Hepatocyte (in vitro differentiated cells): ENCODE data around the gene SUGCT. TPM values are rescaled to one million over a fixed set of nuclear protein-coding genes. Genes with fewer than 3 reads are reported as not detected.

Experiments
- DNase-seq: peaks from one replicate; pipeline ENCODE4 v3.0.0-alpha.2; 2016; ENCODE audit warnings: low spot score
- H2AFZ ChIP-seq: fragments of 200-600 bp; sonication (generic); 2 replicates; pipeline ENCODE4 v1.6.0; 2016; ENCODE audit warnings: antibody characterized with exemption, mild to moderate bottlenecking
- H3K27ac ChIP-seq: fragments of 200-600 bp; sonication (generic); 2 replicates; pipeline ENCODE4 v1.5.1; 2016; ENCODE audit warnings: mild to moderate bottlenecking
- H3K27me3 ChIP-seq: fragments of 200-600 bp; sonication (generic); 2 replicates; pipeline ENCODE4 v1.6.1; 2016
- H3K36me3 ChIP-seq: fragments of 200-600 bp; sonication (generic); replicated peaks from 2 replicates; pipeline ENCODE4 v1.5.1; 2016; ENCODE audit warnings: low read depth; ENCODE audit not compliant: insufficient read depth
- H3K4me1 ChIP-seq: fragments of 200-600 bp; sonication (generic); 2 replicates; pipeline ENCODE4 v1.5.1; 2016; ENCODE audit warnings: mild to moderate bottlenecking, moderate library complexity; ENCODE audit not compliant: insufficient read depth
- H3K4me2 ChIP-seq: fragments of 200-600 bp; sonication (generic); 2 replicates; pipeline ENCODE4 v1.6.0; 2016
- H3K4me3 ChIP-seq: fragments of 200-600 bp; sonication (generic); 2 replicates; pipeline ENCODE4 v1.5.1; 2016; ENCODE audit warnings: mild to moderate bottlenecking
- H3K79me2 ChIP-seq: fragments of 200-600 bp; sonication (generic); 2 replicates; pipeline ENCODE4 v1.6.0; 2017; ENCODE audit warnings: mild to moderate bottlenecking
- H3K9me2 ChIP-seq: fragments of 200-600 bp; sonication (generic); replicated peaks from 2 replicates; pipeline ENCODE4 v1.6.0; 2017; ENCODE audit warnings: mild to moderate bottlenecking; ENCODE audit not compliant: insufficient read depth
- H3K9me3 ChIP-seq: fragments of 200-600 bp; sonication (generic); 2 replicates; pipeline ENCODE4 v1.5.1; 2016; ENCODE audit warnings: low read depth, mild to moderate bottlenecking
- H4K20me1 ChIP-seq: fragments of 200-600 bp; sonication (generic); 2 replicates; pipeline ENCODE4 v1.6.0; 2016; ENCODE audit warnings: mild to moderate bottlenecking; ENCODE audit not compliant: insufficient read depth, poor library complexity, severe bottlenecking
- CTCF ChIP-seq: fragments of 200-600 bp; sonication (generic); IDR thresholded peaks from 2 replicates; pipeline ENCODE4 v1.5.1; 2016; ENCODE audit warnings: antibody characterized with exemption, mild to moderate bottlenecking; ENCODE audit not compliant: poor library complexity
- EZH2 ChIP-seq: fragments of 200-600 bp; sonication (generic); IDR thresholded peaks from 2 replicates; pipeline ENCODE4 v1.6.1; 2016; ENCODE audit warnings: antibody characterized with exemption, mild to moderate bottlenecking, borderline replicate concordance
- EZH2phosphoT487 ChIP-seq: fragments of 200-600 bp; sonication (generic); IDR thresholded peaks from one replicate; pipeline ENCODE4 v1.6.1; 2018; ENCODE audit warnings: antibody characterized with exemption, mild to moderate bottlenecking, low read depth, moderate library complexity; ENCODE audit not compliant: unreplicated experiment, severe bottlenecking
- WGBS: methylation state at CpG from one replicate; pipeline ENCODE4 v1.1.6; 2016; ENCODE audit warnings: low lambda C conversion rate; ENCODE audit errors: missing lambda C conversion rate; 5-methylcytosine and 5-hydroxymethylcytosine counted together
- polyA plus RNA-seq: library from polyadenylated mRNA; unstranded; fragments of >200 nt; fragmentation: Nextera tagmentation; extraction: Ambion mirVana; gene quantifications from 2 replicates; pipeline ENCODE4 v1.2.1, GENCODE V29; 2016
- total RNA-seq: library from RNA; depleted of rRNA; stranded (reverse); fragments of >200 nt; gene quantifications from 2 replicates; pipeline ENCODE4 v1.2.3, GENCODE V29; 2014

Gene SUGCT
- total and polyA plus RNA-seq, 2 experiments from 2014 or later: 5.1 to 12.0 TPM

- TF ChIP-seq EZH2phosphoT487 (no peak), CTCF (no peak), EZH2 (no peak)
- Histone ChIP-seq H3K27me3 (no peaks in the 10 kb centered on the region), H3K4me2 (no peak overlapping the region), H2AFZ (no peak overlapping the region), H3K4me1 (peaks cover 3% of the 10 kb centered on the region), H3K4me3 (no peak overlapping the region), H3K9me3 (no peaks in the 10 kb centered on the region), H3K79me2 (no peaks in the 10 kb centered on the region), H3K36me3 (no peaks in the 10 kb centered on the region), H4K20me1 (no peaks in the 10 kb centered on the region), H3K27ac (no peak overlapping the region), H3K9me2 (no peaks in the 10 kb centered on the region)
- DNase-seq: no peak
Observed at GRCh38 chr7:40882071-40882658, 747.4 kb downstream of the SUGCT start.

GRCh38 chr7:40883826-40884225, 749.0 kb downstream of the SUGCT start:
- Histone ChIP-seq H3K36me3 (no peaks in the 10 kb centered on the region), H3K79me2 (no peaks in the 10 kb centered on the region), H3K4me3 (no peak overlapping the region), H3K4me2 (no peak overlapping the region), H3K9me3 (no peaks in the 10 kb centered on the region), H3K4me1 (peaks cover 3% of the 10 kb centered on the region), H3K27me3 (no peaks in the 10 kb centered on the region), H3K27ac (no peak overlapping the region), H3K9me2 (no peaks in the 10 kb centered on the region), H2AFZ (no peak overlapping the region), H4K20me1 (no peaks in the 10 kb centered on the region)
- DNase-seq: no peak
- no peak for TF ChIP-seq EZH2phosphoT487
- no peak for TF ChIP-seq CTCF
- TF ChIP-seq EZH2: no peak

GRCh38 chr7:40884241-40884640, 749.4 kb downstream of the SUGCT start:
- Histone ChIP-seq H3K79me2 (no peaks in the 10 kb centered on the region), H3K36me3 (no peaks in the 10 kb centered on the region), H3K27ac (no peak overlapping the region), H4K20me1 (no peaks in the 10 kb centered on the region), H3K4me2 (no peak overlapping the region), H3K4me3 (no peak overlapping the region), H3K4me1 (peaks cover 3% of the 10 kb centered on the region), H3K9me3 (no peaks in the 10 kb centered on the region), H2AFZ (no peak overlapping the region), H3K27me3 (no peaks in the 10 kb centered on the region), H3K9me2 (no peaks in the 10 kb centered on the region)
- DNase-seq: no peak
- 93% methylated on average over 3 of the region's 3 CpGs for WGBS
- TF ChIP-seq CTCF (no peak), EZH2phosphoT487 (no peak), EZH2 (no peak)

GRCh38 chr7:40885503-40885902, 750.7 kb downstream of the SUGCT start:
- Histone ChIP-seq H3K36me3 (no peaks in the 10 kb centered on the region), H3K9me2 (no peaks in the 10 kb centered on the region), H3K79me2 (no peaks in the 10 kb centered on the region), H3K27ac (no peak overlapping the region), H3K9me3 (no peaks in the 10 kb centered on the region), H3K27me3 (no peaks in the 10 kb centered on the region), H3K4me1 (peaks cover 3% of the 10 kb centered on the region), H2AFZ (no peak overlapping the region), H3K4me3 (no peak overlapping the region), H3K4me2 (no peak overlapping the region), H4K20me1 (no peaks in the 10 kb centered on the region)
- DNase-seq: no peak
- TF ChIP-seq EZH2: no peak
- no peak for TF ChIP-seq CTCF
- no peak for TF ChIP-seq EZH2phosphoT487
- 59% methylated on average over 2 of the region's 2 CpGs for WGBS
